Progenitor cell of endocrine pancreas (in vitro differentiated cells): Measurements from ENCODE around the gene PRPH. TPM values are rescaled to one million over a fixed set of nuclear protein-coding genes. Genes with fewer than 3 reads are reported as not detected.

ENCODE experiments used
- DNase-seq: peaks from one replicate; pipeline ENCODE4 v3.0.0; 2021; ENCODE audit warnings: low spot score; ENCODE audit not compliant: unreplicated experiment
- H3K27ac Mint-ChIP-seq: 2 replicates; pipeline ENCODE4 v1.8.0; 2021; ENCODE audit warnings: mild to moderate bottlenecking, moderate library complexity, mixed read lengths
- H3K27me3 Mint-ChIP-seq: 2 replicates; pipeline ENCODE4 v1.8.0; 2021; ENCODE audit warnings: mixed read lengths
- H3K36me3 Mint-ChIP-seq: 2 replicates; pipeline ENCODE4 v1.8.0; 2022; ENCODE audit warnings: mixed read lengths; ENCODE audit not compliant: insufficient read depth
- H3K4me1 Mint-ChIP-seq: 2 replicates; pipeline ENCODE4 v1.8.0; 2021; ENCODE audit warnings: low read depth, mixed read lengths
- H3K4me3 Mint-ChIP-seq: 2 replicates; pipeline ENCODE4 v1.8.0; 2021; ENCODE audit warnings: low read depth, mild to moderate bottlenecking, moderate library complexity, mixed read lengths
- H3K9me3 Mint-ChIP-seq: 2 replicates; pipeline ENCODE4 v1.8.0; 2021; ENCODE audit warnings: low read depth, mixed read lengths
- CTCF ChIP-seq: fragments of 200-600 bp; sonication (generic); IDR thresholded peaks from one replicate; pipeline ENCODE4 v1.5.0; 2021; ENCODE audit warnings: antibody characterized with exemption, mild to moderate bottlenecking; ENCODE audit not compliant: unreplicated experiment
- total RNA-seq: library from RNA; stranded (reverse); gene quantifications from 2 replicates; pipeline ENCODE4 v1.2.1, GENCODE V29; 2021

The PRPH gene
- total RNA-seq, 1 donor from 2014 or later = 0.62 TPM

DNA sequence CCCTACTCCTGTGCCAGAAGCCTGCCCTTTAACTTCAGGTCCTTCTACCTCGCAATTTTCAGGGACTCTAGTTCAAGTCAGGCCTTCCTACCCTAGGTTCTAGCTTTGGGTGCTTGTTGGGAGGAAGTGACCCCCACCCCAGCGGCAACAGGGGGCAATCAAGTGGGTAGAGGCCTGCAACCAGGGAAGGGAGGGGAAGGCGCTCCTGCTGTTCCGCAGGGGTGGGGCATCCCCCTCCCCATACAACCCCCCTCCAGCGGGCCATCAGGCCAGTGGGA is 204 bp upstream of the PRPH start:
- Mint-ChIP-seq H3K36me3 (no peaks in the 10 kb centered on the region), H3K27ac (no peak overlapping the region), H3K27me3 (peaks cover 72% of the 10 kb centered on the region), H3K4me1 (peaks cover 4% of the 10 kb centered on the region), H3K4me3 (no peak overlapping the region), H3K9me3 (no peaks in the 10 kb centered on the region)
- no peak for TF ChIP-seq CTCF
- no peak for DNase-seq

DNA sequence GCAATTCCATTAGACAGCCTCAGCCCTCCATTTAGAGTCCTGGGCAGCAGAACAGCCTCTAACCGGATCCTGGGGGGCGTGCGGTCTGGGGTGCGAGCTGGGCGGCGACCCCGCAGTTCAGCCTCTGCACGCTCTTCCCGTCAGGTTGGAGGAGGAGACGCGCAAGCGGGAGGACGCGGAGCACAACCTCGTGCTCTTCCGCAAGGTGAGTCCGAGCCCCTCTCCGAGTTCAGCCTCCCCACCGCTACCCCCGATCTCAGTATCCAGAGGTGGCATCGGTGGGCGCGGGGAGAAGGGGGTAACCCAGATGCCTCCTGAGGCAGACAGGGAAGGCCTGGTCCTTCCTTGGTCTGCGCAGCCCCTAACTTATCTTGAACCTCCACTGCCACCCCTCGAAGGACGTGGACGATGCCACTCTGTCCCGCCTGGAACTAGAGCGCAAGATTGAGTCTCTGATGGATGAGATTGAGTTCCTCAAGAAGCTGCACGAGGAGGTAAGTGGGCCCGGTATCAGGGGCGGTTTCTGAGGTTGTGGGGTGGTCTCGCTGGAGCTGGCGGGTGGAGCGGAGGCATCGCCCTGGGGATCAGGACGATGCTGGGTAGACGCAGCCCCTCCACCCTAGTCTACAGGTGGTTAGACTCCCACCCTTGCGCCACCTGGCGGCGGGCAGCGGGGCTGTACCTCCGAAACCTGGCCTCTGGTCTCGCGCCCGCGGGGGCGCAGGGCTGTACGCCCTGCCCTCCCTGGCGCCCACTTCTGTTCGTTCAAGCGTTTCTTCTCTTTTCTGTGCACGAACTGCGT is 1.3 kb downstream of the PRPH start:
- H3K27ac Mint-ChIP-seq = no peak overlapping the region
- peaks cover 4% of the 10 kb centered on the region for H3K4me1 Mint-ChIP-seq
- no peaks in the 10 kb centered on the region for H3K9me3 Mint-ChIP-seq
- peaks cover 75% of the 10 kb centered on the region for H3K27me3 Mint-ChIP-seq
- H3K4me3 Mint-ChIP-seq = no peak overlapping the region
- peak; percentile 57 for DNase-seq
- H3K36me3 Mint-ChIP-seq = no peaks in the 10 kb centered on the region
- TF ChIP-seq CTCF = peak; percentile 78

DNA sequence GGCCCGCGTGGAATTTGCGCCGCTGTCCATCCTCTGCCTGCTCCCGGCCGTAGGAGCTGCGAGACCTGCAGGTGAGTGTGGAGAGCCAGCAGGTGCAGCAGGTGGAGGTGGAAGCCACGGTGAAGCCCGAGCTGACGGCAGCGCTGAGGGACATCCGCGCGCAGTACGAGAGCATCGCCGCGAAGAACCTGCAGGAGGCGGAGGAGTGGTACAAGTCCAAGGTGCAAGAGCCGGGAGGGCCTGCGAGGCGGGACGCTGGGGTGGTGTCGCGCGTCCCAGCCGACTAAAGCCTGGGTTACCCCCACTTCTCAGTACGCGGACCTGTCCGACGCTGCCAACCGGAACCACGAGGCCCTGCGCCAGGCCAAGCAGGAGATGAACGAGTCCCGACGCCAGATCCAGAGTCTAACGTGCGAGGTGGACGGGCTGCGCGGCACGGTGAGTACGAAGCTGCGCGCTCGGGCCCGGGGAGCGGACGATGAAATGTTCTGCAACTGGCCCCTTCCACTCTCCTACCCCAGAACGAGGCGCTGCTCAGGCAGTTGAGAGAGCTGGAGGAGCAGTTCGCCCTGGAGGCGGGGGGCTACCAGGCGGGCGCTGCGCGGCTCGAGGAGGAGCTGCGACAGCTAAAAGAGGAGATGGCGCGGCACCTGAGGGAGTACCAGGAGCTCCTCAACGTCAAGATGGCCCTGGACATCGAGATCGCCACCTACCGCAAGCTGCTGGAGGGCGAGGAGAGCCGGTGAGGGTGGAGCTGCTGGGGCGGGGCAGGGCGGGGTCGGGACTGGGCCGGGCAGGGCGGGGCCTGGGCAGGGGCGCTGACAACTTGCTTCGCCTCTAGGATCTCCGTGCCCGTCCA is 2.1 kb downstream of the PRPH start:
- peak; percentile 20 for TF ChIP-seq CTCF
- Mint-ChIP-seq H3K27ac (no peak overlapping the region), H3K36me3 (no peaks in the 10 kb centered on the region), H3K4me3 (peak overlapping the region; percentile 35), H3K4me1 (peaks cover 4% of the 10 kb centered on the region), H3K27me3 (peaks cover 73% of the 10 kb centered on the region), H3K9me3 (no peaks in the 10 kb centered on the region)
- no peak for DNase-seq

GRCh38 chr12:49297695-49298060 is 2.7 kb downstream of the PRPH start:
- Mint-ChIP-seq H3K36me3 (no peaks in the 10 kb centered on the region), H3K9me3 (no peaks in the 10 kb centered on the region), H3K27ac (no peak overlapping the region), H3K27me3 (peaks cover 68% of the 10 kb centered on the region), H3K4me3 (no peak overlapping the region), H3K4me1 (peaks cover 4% of the 10 kb centered on the region)
- no peak for TF ChIP-seq CTCF
- DNase-seq = no peak

- no peaks in the 10 kb centered on the region for H3K36me3 Mint-ChIP-seq
- H3K4me3 Mint-ChIP-seq = no peak overlapping the region
- no peak overlapping the region for H3K27ac Mint-ChIP-seq
- H3K9me3 Mint-ChIP-seq = no peaks in the 10 kb centered on the region
- TF ChIP-seq CTCF = peak; percentile 12
- no peak for DNase-seq
- peaks cover 70% of the 10 kb centered on the region for H3K27me3 Mint-ChIP-seq
- peaks cover 4% of the 10 kb centered on the region for H3K4me1 Mint-ChIP-seq
These were observed 3.2 kb downstream of the PRPH start for GRCh38 chr12:49298160-49298559.
